ENCODE results near the gene GAPDHS. TPM values are rescaled to one million over a fixed set of nuclear protein-coding genes. Genes with fewer than 3 reads are reported as not detected.

Gene GAPDHS
- total and polyA plus RNA-seq, 2 of the 4 experiments (the other 2 are of a cell fraction), result not detected

DNA sequence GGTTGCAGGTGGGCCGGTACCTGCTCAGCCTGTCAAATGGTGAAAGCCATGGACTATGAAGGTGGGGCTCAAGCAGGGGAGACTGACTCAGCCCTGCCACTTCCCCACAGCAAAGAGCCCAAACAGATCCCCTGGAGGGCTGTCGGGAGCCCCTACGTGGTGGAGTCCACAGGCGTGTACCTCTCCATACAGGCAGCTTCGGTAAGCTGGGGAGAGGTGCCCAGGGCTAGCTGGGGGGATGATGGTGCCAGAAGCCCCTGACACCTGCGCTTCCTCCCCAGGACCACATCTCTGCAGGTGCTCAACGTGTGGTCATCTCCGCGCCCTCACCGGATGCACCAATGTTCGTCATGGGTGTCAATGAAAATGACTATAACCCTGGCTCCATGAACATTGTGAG, 9.0 kb downstream of the GAPDHS start:
- Histone ChIP-seq H3K9me1 (ENCODE audit: insufficient read depth, low read length) (peaks cover 9% of the 10 kb centered on the region; the same call in 1 of the 2 replicates), H3K23ac (ENCODE audit: low read depth, low read length) (no peak overlapping the region; the same call in 1 of the 2 replicates), H4K5ac (ENCODE audit: low read depth, low read length) (no peak overlapping the region), H4K91ac (ENCODE audit: insufficient read depth, low read depth, low read length) (no peak overlapping the region), H3K56ac (ENCODE audit: extremely low read depth, insufficient read depth, low read length) (no peak overlapping the region), H3K18ac (ENCODE audit: low read depth, low read length) (no peak overlapping the region), H2AFZ (replicated peaks; ENCODE audit: low read length, poor library complexity) (no peak overlapping the region), H2BK20ac (ENCODE audit: low read depth, low read length) (no peak overlapping the region), H3K4ac (ENCODE audit: low read depth, low read length) (no peak overlapping the region), H2BK5ac (ENCODE audit: low read depth, low read length, poor library complexity, severe bottlenecking) (no peak overlapping the region), H3K4me2 (ENCODE audit: low read depth, low read length) (no peak overlapping the region), H2AK9ac (replicated peaks; ENCODE audit: low read depth, low read length, poor library complexity) (no peak overlapping the region), H2AK5ac (ENCODE audit: low read depth, low read length) (no peak overlapping the region), H3K79me1 (ENCODE audit: low read depth in 1 of 2, low read length in 2 of 2) (peaks cover 26 to 43% of the 10 kb centered on the region in 2 experiments), H2BK120ac (ENCODE audit: low read depth, low read length) (no peak overlapping the region), H3K4me1 (ENCODE audit: control insufficient read depth, insufficient read depth, low read length) (peaks cover 8% of the 10 kb centered on the region), H3K9me3 (ENCODE audit: control insufficient read depth, insufficient read depth, low read length) (no peaks in the 10 kb centered on the region), H3K27me3 (ENCODE audit: control insufficient read depth, insufficient read depth, low read length) (no peaks in the 10 kb centered on the region), H3K36me3 (ENCODE audit: control insufficient read depth, insufficient read depth, low read length) (peaks cover 4% of the 10 kb centered on the region; the same call in 1 of the 2 replicates), H3K4me3 (ENCODE audit: insufficient read depth, low read depth, low read length) (no peak overlapping the region), H4K8ac (ENCODE audit: low read depth in 2 of 2, low read length in 2 of 2) (no peak overlapping the region), H4K20me1 (ENCODE audit: insufficient read depth, low read length) (no peaks in the 10 kb centered on the region), H3K9ac (ENCODE audit: low read depth, low read length) (no peak overlapping the region), H3K14ac (replicated peaks; ENCODE audit: low read depth, low read length) (no peak overlapping the region), H3K27ac (ENCODE audit: insufficient read depth, low read length) (no peak overlapping the region), H2BK15ac (ENCODE audit: low read depth, low read length) (no peak overlapping the region)
- dilution Hi-C loops (cut with HindIII; ENCODE audit: low sequenced_read_pairs, unreplicated experiment) (no loop called here), intact Hi-C loops (cut with micrococcal nuclease) (no loop called here), in situ Hi-C loops (cut with MboI; ENCODE audit: low sequenced_read_pairs) (no loop called here)
- POLR2A ChIA-PET (ENCODE audit: unreplicated experiment), result no interaction called here
- WGBS, 2 experiments (ENCODE audit: extremely low coverage in 2 of 2, insufficient read length in 1 of 2), result 100% methylated on average over 3 of the region's 11 CpGs; no CpG with 5 or more reads in 1 of the 2 experiments
- no peak for TF ChIP-seq RFX5 (IDR thresholded peaks at IDR 0.05; ENCODE audit: low read depth, low read length)
- TF ChIP-seq MAFK (IDR thresholded peaks at IDR 0.05; ENCODE audit: low read depth, low read length), result no peak
- no peak for TF ChIP-seq NFE2L2 (IDR thresholded peaks at IDR 0.05; ENCODE audit: low read depth, low read length)
- TF ChIP-seq ELK1 (IDR thresholded peaks at IDR 0.05; ENCODE audit: borderline replicate concordance, low read depth, low read length), result no peak
- TF ChIP-seq SMC3 (IDR thresholded peaks at IDR 0.05; ENCODE audit: low read depth, low read length), result no peak
- TF ChIP-seq MXI1 (IDR thresholded peaks at IDR 0.05; ENCODE audit: borderline replicate concordance, low read depth, low read length), result no peak
- TF ChIP-seq BHLHE40 (IDR thresholded peaks at IDR 0.05; ENCODE audit: low read depth, low read length), result no peak
- TF ChIP-seq, protein P1, sequence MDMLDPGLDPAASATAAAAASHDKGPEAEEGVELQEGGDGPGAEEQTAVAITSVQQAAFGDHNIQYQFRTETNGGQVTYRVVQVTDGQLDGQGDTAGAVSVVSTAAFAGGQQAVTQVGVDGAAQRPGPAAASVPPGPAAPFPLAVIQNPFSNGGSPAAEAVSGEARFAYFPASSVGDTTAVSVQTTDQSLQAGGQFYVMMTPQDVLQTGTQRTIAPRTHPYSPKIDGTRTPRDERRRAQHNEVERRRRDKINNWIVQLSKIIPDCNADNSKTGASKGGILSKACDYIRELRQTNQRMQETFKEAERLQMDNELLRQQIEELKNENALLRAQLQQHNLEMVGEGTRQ (IDR thresholded peaks at IDR 0.05; ENCODE audit: low read depth, low read length), result no peak
- no peak for TF ChIP-seq RCOR1 (IDR thresholded peaks at IDR 0.05; ENCODE audit: insufficient replicate concordance, low read length)
- no peak for TF ChIP-seq CHD1 (IDR thresholded peaks at IDR 0.05; ENCODE audit: low read depth, low read length)
- CTCF ChIA-PET, result no interaction called here
- BruUV-seq (replicated peaks), result no TSS peak
- DNase-seq, result no peak
- no peak for ATAC-seq (ENCODE audit: low read depth)
